Measurements from ENCODE around the gene PARD3.

Gene PARD3

DNA sequence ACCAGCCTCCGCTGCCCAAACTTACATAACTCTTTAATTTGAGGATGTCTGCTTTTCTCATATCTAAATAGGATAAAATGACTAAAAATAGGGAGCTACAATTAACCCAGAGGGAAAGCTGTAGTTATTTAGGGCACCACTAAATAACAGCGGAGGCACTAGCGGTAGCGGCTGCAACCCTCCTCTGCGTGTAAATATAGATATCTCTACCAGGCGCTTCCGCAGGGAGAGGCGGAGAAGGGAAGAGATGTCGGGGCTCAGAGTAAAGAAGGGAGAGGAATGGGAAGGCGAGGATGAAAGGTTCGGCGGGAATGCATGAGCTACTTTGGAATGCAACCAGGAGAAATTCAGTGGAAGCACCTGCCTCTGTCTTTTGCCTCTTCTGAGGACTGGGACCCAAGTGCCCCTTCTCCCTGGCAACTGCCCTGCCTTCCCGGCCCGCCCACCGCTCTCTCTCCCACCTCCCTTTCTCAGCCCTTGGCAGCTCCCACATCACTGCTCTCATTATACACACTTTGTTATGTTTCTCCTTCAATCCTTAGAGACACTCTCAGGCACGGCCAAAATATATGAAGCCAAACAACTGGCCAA is 698.3 kb downstream of the PARD3 start:
- no peaks in the 10 kb centered on the region for H3K36me3 ChIP-seq (ENCODE audit: control insufficient read depth, low read depth, low read length)
- no peak overlapping the region for H3K27ac ChIP-seq (ENCODE audit: low read length)
- no peaks in the 10 kb centered on the region for H3K9me3 ChIP-seq (ENCODE audit: control insufficient read depth, low read depth, low read length)
- H3K9ac ChIP-seq (ENCODE audit: low read length): no peak overlapping the region
- H3K4me3 ChIP-seq (ENCODE audit: low read length): no peak overlapping the region
- peaks cover 13% of the 10 kb centered on the region for H3K4me1 ChIP-seq (ENCODE audit: control insufficient read depth, low read depth, low read length)
- no peaks in the 10 kb centered on the region for H3K27me3 ChIP-seq (ENCODE audit: control insufficient read depth, insufficient read depth, low read length)

DNA sequence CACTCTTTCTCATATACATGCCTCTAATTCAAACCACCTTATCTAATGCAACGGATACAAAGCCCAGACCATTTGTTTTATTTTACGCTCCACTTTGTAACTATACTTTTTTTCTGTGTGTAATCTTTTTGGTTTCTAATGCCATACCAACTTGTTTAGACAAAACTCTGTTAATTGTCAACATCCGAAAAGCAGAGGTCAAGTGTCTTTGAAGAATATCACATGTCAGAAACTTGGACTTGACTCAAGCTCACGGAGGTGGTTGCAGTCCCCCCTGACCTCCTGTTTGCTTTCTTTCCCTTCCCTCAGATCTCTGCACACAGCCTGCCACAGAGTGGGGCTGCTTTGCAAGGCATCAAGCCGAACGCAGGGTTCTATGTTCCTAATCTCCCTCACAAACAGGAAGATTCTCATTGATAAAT is 698.9 kb downstream of the PARD3 start:
- Histone ChIP-seq H3K27me3 (ENCODE audit: control insufficient read depth, insufficient read depth, low read length) (no peaks in the 10 kb centered on the region), H3K4me3 (ENCODE audit: low read length) (no peak overlapping the region), H3K4me1 (ENCODE audit: control insufficient read depth, low read depth, low read length) (peaks cover 9% of the 10 kb centered on the region), H3K36me3 (ENCODE audit: control insufficient read depth, low read depth, low read length) (no peaks in the 10 kb centered on the region), H3K9me3 (ENCODE audit: control insufficient read depth, low read depth, low read length) (no peaks in the 10 kb centered on the region), H3K27ac (ENCODE audit: low read length) (no peak overlapping the region), H3K9ac (ENCODE audit: low read length) (no peak overlapping the region)

DNA sequence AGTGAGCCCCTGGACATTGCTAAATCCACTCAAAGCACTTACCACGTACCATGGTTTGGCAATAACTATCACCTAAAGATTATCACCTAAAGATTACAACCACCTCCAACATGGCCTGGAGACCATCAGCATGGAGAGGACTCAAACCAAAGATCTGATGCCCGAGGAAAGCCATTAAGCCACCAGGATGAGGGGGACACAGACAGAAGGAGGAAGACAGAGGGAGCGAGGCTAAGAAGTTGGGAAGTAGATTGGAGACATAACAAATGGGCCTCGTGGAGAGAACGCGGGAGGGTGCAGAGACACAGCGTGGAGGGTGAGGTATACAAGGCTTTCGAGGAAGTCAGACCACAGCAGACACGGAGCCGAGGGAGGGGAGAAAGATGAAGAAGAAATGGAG is 700.2 kb downstream of the PARD3 start:
- H3K36me3 ChIP-seq (ENCODE audit: control insufficient read depth, low read depth, low read length): no peaks in the 10 kb centered on the region
- no peaks in the 10 kb centered on the region for H3K9me3 ChIP-seq (ENCODE audit: control insufficient read depth, low read depth, low read length)
- no peaks in the 10 kb centered on the region for H3K27me3 ChIP-seq (ENCODE audit: control insufficient read depth, insufficient read depth, low read length)
- peaks cover 6% of the 10 kb centered on the region for H3K4me1 ChIP-seq (ENCODE audit: control insufficient read depth, low read depth, low read length)
- no peak overlapping the region for H3K9ac ChIP-seq (ENCODE audit: low read length)
- no peak overlapping the region for H3K27ac ChIP-seq (ENCODE audit: low read length)
- H3K4me3 ChIP-seq (ENCODE audit: low read length): no peak overlapping the region

DNA sequence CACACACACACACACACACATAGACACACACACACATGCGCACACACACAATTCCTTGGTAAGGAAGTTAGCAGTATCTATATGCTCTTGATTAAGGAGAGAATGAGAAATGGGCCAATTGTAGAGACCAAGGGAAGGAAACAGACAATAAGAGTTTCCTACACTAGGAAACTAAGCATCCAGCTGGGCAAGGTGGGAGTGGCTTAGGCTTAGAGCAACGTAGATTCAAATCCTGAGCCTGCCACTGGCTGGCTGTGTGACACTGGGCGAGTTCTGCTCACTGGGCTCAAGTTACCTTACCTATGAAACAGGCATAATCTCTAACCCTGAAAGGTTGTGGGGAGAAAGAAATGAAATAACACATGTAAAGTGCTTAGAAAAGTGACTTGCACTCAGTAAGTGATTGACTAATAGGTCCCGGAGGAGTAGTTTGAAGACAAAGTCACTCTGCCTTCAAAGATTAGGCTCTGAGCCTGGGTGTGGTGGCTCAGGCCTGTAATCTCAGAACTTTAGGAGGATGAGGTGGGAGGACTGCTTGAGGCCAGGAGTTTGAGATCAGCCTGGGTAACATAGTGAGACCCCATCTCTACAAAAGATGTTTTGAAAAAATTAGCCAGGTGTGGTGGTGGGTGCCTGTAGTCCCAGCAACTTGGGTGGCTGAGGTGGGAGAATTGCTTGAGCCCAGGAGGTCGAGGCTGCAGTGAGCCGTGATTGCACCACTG is 701.4 kb downstream of the PARD3 start:
- Histone ChIP-seq H3K27me3 (ENCODE audit: control insufficient read depth, insufficient read depth, low read length) (no peaks in the 10 kb centered on the region), H3K4me1 (ENCODE audit: control insufficient read depth, low read depth, low read length) (peaks cover 6% of the 10 kb centered on the region), H3K9me3 (ENCODE audit: control insufficient read depth, low read depth, low read length) (no peaks in the 10 kb centered on the region), H3K27ac (ENCODE audit: low read length) (no peak overlapping the region), H3K36me3 (ENCODE audit: control insufficient read depth, low read depth, low read length) (no peaks in the 10 kb centered on the region), H3K9ac (ENCODE audit: low read length) (no peak overlapping the region), H3K4me3 (ENCODE audit: low read length) (no peak overlapping the region)

DNA sequence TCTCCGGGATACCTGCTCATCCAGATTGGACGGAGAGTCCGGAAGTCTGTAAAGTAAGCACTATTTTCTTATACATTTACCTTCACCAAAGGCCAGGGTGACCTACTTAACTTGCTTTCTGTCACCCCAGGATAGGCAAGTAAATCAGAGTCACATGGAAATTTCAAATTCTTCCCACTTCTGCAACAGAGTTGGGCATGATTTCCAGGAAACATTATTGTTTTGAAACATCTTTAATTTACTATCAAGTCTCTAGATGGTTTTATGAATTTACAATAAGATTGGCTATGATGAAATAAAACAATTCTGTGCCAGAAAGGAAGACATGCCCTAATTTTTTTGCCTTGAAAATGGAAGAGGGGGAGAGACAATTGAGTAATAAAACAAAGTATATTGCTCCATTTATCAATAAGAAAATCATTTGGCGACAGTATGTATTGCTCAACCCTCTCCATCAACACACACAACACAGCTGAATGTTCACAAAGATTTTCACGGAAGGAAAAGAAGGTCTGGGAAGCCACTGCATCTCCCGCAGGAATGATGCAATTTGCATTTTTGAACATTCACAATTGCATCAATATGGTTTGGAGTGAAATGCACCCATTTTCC is 702.8 kb downstream of the PARD3 start:
- no peak overlapping the region for H3K9ac ChIP-seq (ENCODE audit: low read length)
- peaks cover 6% of the 10 kb centered on the region for H3K4me1 ChIP-seq (ENCODE audit: control insufficient read depth, low read depth, low read length)
- H3K27me3 ChIP-seq (ENCODE audit: control insufficient read depth, insufficient read depth, low read length): no peaks in the 10 kb centered on the region
- no peak overlapping the region for H3K27ac ChIP-seq (ENCODE audit: low read length)
- H3K4me3 ChIP-seq (ENCODE audit: low read length): no peak overlapping the region
- H3K9me3 ChIP-seq (ENCODE audit: control insufficient read depth, low read depth, low read length): no peaks in the 10 kb centered on the region
- H3K36me3 ChIP-seq (ENCODE audit: control insufficient read depth, low read depth, low read length): no peaks in the 10 kb centered on the region

DNA sequence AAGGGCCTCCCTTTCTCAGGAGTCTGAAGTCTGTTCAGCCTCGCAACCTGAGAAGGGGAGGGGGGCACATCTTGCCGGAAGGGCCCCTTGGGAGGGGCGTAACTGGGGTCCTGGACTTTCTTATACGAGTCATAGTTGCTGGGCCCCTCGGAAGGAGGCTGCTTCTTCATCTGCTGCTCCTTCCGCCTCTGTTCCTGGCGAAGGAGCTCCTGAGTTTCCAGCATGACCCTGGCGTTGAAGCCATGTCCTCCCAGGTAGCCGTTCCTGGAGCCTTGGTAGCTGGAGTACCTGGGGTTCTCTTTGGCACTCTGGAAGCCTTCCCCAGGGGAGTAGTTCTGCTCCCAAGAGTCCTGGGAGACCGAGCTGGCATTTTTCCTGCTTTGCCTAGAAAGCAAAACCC is 703.9 kb downstream of the PARD3 start:
- Histone ChIP-seq H3K4me3 (ENCODE audit: low read length) (no peak overlapping the region), H3K9ac (ENCODE audit: low read length) (no peak overlapping the region), H3K4me1 (ENCODE audit: control insufficient read depth, low read depth, low read length) (peaks cover 6% of the 10 kb centered on the region), H3K9me3 (ENCODE audit: control insufficient read depth, low read depth, low read length) (no peaks in the 10 kb centered on the region), H3K27me3 (ENCODE audit: control insufficient read depth, insufficient read depth, low read length) (no peaks in the 10 kb centered on the region), H3K27ac (ENCODE audit: low read length) (no peak overlapping the region), H3K36me3 (ENCODE audit: control insufficient read depth, low read depth, low read length) (no peaks in the 10 kb centered on the region)

DNA sequence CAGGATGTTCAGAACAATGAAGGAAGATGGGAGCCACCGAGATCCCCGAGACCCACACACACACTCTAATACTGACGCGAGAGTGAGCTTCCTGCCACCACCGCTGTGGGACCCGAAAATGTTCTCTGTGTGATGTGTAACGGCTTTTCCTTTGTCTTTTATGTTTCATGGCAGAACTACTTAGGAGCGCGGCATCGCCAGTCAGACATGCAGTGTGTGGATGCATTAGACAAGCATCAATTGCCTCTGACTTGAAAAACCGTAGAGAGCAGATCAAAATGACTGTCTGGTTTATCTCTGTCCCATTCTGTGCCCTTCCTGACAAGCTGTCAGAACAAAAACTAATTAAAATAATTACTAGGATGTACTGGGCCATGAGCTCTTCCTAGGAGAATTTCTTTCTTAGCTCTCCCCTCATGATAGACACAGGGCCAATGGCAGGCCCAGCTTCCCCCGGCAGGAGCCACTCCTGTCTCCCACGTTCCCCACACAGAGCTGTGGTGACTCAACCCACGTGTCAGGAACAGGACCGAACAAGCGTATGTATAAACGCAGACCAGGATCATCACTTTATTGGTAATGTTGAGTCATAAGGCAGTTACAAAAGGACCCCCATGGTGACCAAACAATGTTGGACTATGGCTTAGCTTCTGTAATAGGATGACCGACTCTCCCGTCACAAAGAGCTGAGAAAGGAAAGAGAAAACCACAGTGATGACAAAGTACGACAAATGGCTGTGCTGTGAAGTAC is 705.0 kb downstream of the PARD3 start:
- Histone ChIP-seq H3K27ac (ENCODE audit: low read length) (no peak overlapping the region), H3K4me1 (ENCODE audit: control insufficient read depth, low read depth, low read length) (peaks cover 11% of the 10 kb centered on the region), H3K9ac (ENCODE audit: low read length) (no peak overlapping the region), H3K27me3 (ENCODE audit: control insufficient read depth, insufficient read depth, low read length) (no peaks in the 10 kb centered on the region), H3K4me3 (ENCODE audit: low read length) (no peak overlapping the region), H3K36me3 (ENCODE audit: control insufficient read depth, low read depth, low read length) (no peaks in the 10 kb centered on the region), H3K9me3 (ENCODE audit: control insufficient read depth, low read depth, low read length) (no peaks in the 10 kb centered on the region)

DNA sequence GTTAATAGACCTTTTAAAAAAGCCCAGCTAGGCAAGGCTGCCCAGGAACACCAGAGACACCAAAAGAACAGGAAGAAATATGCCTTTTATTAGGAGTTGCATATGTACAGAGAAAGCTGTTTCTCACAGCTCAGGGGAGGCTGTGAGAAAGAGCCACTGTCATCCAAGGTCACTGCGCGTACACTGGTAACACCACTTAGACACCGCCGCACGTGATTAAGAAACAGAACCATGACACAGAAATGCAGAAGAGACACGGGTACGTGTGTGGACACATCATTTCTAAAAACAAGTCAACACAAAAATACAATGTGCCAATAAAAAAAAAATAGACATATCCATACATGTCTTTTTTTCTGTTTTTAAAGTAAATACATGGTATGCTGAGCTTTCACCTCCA is 705.6 kb downstream of the PARD3 start:
- H3K9ac ChIP-seq (ENCODE audit: low read length): no peak overlapping the region
- H3K36me3 ChIP-seq (ENCODE audit: control insufficient read depth, low read depth, low read length): no peaks in the 10 kb centered on the region
- H3K9me3 ChIP-seq (ENCODE audit: control insufficient read depth, low read depth, low read length): no peaks in the 10 kb centered on the region
- no peaks in the 10 kb centered on the region for H3K27me3 ChIP-seq (ENCODE audit: control insufficient read depth, insufficient read depth, low read length)
- peaks cover 16% of the 10 kb centered on the region for H3K4me1 ChIP-seq (ENCODE audit: control insufficient read depth, low read depth, low read length)
- no peak overlapping the region for H3K4me3 ChIP-seq (ENCODE audit: low read length)
- no peak overlapping the region for H3K27ac ChIP-seq (ENCODE audit: low read length)

DNA sequence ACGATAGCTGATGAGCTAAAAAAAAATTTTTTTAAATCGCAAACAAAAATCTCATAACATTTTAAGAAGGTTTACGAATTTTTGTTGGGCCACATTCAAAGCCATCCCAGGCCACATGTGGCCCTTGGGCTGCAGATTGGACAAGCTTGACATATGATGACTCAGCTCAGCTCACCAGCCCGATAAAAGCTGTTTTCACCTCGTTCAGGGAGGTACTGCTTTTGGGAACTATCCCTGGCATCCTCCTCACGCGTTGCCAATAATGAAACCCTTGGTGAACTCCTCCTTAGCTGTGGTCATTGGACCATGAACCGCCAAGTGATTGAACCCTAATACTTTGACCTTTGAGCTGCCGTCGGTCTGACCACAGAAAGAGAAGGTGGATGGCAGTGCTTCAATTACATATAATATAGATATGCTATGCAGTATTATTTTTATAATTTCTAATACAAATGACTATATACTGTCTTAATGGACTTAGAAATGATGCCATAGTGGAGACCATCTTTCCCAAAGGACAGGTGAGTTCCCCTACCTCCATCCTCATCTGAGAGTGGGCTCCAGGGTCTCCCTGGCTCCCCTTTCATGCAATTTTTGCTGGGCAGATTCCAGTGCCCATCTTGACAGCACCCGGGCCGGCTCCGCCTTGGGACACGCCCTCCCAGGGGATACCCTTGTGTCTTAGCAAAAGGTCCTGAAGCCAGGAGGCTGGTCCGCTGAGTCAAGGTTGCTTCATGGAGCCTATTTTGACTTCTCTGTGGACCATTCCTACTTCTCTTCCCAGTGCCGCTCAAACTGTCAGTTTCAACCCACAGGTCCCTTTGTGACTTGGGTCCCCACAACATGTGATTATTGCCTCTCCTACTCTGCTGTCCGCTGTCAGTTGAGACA is 707.2 kb downstream of the PARD3 start:
- Histone ChIP-seq H3K27ac (ENCODE audit: low read length) (no peak overlapping the region), H3K4me1 (ENCODE audit: control insufficient read depth, low read depth, low read length) (peaks cover 9% of the 10 kb centered on the region), H3K9me3 (ENCODE audit: control insufficient read depth, low read depth, low read length) (no peaks in the 10 kb centered on the region), H3K27me3 (ENCODE audit: control insufficient read depth, insufficient read depth, low read length) (no peaks in the 10 kb centered on the region), H3K36me3 (ENCODE audit: control insufficient read depth, low read depth, low read length) (no peaks in the 10 kb centered on the region), H3K4me3 (ENCODE audit: low read length) (no peak overlapping the region), H3K9ac (ENCODE audit: low read length) (no peak overlapping the region)

DNA sequence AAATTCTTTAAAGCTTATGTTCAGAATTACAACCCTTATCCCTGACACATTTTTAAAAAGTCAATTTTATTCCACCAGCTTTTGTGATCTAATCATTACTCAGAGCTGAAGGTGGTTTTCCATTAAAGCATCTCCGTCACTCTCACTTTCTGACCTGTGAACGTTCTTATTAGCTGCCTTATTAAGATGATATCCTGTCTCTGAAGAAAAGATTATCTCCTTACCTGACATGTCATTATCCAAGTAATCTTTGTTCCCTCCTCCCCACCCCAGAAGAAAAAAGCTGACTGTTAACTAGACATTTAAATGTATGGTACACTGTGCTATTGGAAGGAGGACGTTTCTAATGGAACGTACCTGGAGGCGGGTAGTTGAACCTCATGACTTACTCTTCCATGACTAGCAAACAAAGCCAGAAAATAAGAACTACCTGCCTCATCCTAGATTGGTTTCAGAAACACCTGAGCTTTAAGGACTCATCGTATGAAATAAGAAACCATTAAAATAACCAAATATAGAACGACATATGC is 708.7 kb downstream of the PARD3 start:
- Histone ChIP-seq H3K27ac (ENCODE audit: low read length) (no peak overlapping the region), H3K9me3 (ENCODE audit: control insufficient read depth, low read depth, low read length) (no peaks in the 10 kb centered on the region), H3K4me3 (ENCODE audit: low read length) (no peak overlapping the region), H3K27me3 (ENCODE audit: control insufficient read depth, insufficient read depth, low read length) (no peaks in the 10 kb centered on the region), H3K4me1 (ENCODE audit: control insufficient read depth, low read depth, low read length) (peaks cover 9% of the 10 kb centered on the region), H3K9ac (ENCODE audit: low read length) (no peak overlapping the region), H3K36me3 (ENCODE audit: control insufficient read depth, low read depth, low read length) (no peaks in the 10 kb centered on the region)

All from iPS-18a (cell line).